NB4 (cell line): ENCODE measurements around the gene CAVIN4.

ENCODE experiments used
- CTCF ChIP-seq: IDR thresholded peaks from one replicate; pipeline ENCODE4 v1.5.1; 2012; ENCODE audit warnings: low read depth, low read length
- MYC ChIP-seq: IDR thresholded peaks from 2 replicates; pipeline ENCODE4 v1.6.1; 2011; ENCODE audit warnings: low read depth, low read length
- POLR2A ChIP-seq: IDR thresholded peaks from 2 replicates; pipeline ENCODE4 v1.6.1; 2011; ENCODE audit warnings: mild to moderate bottlenecking; ENCODE audit not compliant: insufficient read length; ENCODE audit errors: extremely low read depth

GRCh38 chr9:100534401-100534800, 43.5 kb upstream of the CAVIN4 start:
- TF ChIP-seq POLR2A (no peak), CTCF (no peak), MYC (no peak)
